Activated CD4-positive, alpha-beta T cell treated with anti-CD3 and anti-CD28 coated beads, Interleukin-2, amount 50 U/mL, for 4 hours (primary cell): ENCODE data around the gene CHST11.
A peak's percentile ranks its signal among the peaks of the same experiment; 100 is the strongest.

Experiments
- DNase-seq, 2 experiments: peaks; one replicate each; pipeline ENCODE4 v3.0.0-alpha.2; 2020

Gene CHST11

GRCh38 chr12:104590022-104590421, 133.3 kb downstream of the CHST11 start:
- DNase-seq = no peak

GRCh38 chr12:104591257-104591885, 134.6 kb downstream of the CHST11 start:
- no peak for DNase-seq

GRCh38 chr12:104593482-104593881, 136.7 kb downstream of the CHST11 start:
- DNase-seq = no peak

GRCh38 chr12:104596134-104596799, 139.5 kb downstream of the CHST11 start:
- DNase-seq = no peak

- DNase-seq = no peak
Observed at GRCh38 chr12:104596898-104597843, 140.4 kb downstream of the CHST11 start.

GRCh38 chr12:104598342-104599271, 141.9 kb downstream of the CHST11 start:
- DNase-seq = no peak

GRCh38 chr12:104599272-104600035, 142.7 kb downstream of the CHST11 start:
- DNase-seq = no peak

GRCh38 chr12:104600036-104600712, 143.4 kb downstream of the CHST11 start:
- no peak for DNase-seq

- no peak for DNase-seq
Observed at GRCh38 chr12:104600790-104601739, 144.3 kb downstream of the CHST11 start.

- no peak for DNase-seq
Observed at GRCh38 chr12:104602406-104602805, 145.7 kb downstream of the CHST11 start.

GRCh38 chr12:104602896-104603295, 146.1 kb downstream of the CHST11 start:
- DNase-seq = no peak

- no peak for DNase-seq
Observed at GRCh38 chr12:104603545-104603973, 146.8 kb downstream of the CHST11 start.

GRCh38 chr12:104604070-104604994, 147.6 kb downstream of the CHST11 start:
- peak; percentile 12 to 27 for DNase-seq

- no peak for DNase-seq
Observed at GRCh38 chr12:104604995-104605675, 148.4 kb downstream of the CHST11 start.

GRCh38 chr12:104605685-104606084, 148.9 kb downstream of the CHST11 start:
- DNase-seq = no peak

- no peak for DNase-seq
Observed at GRCh38 chr12:104608998-104609397, 152.2 kb downstream of the CHST11 start.

GRCh38 chr12:104609445-104609844, 152.7 kb downstream of the CHST11 start:
- no peak for DNase-seq
